Activated CD4-positive, CD25-positive, alpha-beta regulatory T cell treated with anti-CD3 and anti-CD28 coated beads, Interleukin-2, amount 50 U/mL, for 16 hours (primary cell): Measurements from ENCODE around the gene LGALS3BP.
"Not testable (repeated sequence)": the region's sequence is repeated elsewhere in the genome, so short reads cannot be mapped to it uniquely, and the experiment has no call there.

Experiments used
- DNase-seq: peaks from one replicate; pipeline ENCODE4 v3.0.0-alpha.2; 2020; ENCODE audit warnings: low read depth, low spot score

LGALS3BP gene, protein sequence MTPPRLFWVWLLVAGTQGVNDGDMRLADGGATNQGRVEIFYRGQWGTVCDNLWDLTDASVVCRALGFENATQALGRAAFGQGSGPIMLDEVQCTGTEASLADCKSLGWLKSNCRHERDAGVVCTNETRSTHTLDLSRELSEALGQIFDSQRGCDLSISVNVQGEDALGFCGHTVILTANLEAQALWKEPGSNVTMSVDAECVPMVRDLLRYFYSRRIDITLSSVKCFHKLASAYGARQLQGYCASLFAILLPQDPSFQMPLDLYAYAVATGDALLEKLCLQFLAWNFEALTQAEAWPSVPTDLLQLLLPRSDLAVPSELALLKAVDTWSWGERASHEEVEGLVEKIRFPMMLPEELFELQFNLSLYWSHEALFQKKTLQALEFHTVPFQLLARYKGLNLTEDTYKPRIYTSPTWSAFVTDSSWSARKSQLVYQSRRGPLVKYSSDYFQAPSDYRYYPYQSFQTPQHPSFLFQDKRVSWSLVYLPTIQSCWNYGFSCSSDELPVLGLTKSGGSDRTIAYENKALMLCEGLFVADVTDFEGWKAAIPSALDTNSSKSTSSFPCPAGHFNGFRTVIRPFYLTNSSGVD

DNA sequence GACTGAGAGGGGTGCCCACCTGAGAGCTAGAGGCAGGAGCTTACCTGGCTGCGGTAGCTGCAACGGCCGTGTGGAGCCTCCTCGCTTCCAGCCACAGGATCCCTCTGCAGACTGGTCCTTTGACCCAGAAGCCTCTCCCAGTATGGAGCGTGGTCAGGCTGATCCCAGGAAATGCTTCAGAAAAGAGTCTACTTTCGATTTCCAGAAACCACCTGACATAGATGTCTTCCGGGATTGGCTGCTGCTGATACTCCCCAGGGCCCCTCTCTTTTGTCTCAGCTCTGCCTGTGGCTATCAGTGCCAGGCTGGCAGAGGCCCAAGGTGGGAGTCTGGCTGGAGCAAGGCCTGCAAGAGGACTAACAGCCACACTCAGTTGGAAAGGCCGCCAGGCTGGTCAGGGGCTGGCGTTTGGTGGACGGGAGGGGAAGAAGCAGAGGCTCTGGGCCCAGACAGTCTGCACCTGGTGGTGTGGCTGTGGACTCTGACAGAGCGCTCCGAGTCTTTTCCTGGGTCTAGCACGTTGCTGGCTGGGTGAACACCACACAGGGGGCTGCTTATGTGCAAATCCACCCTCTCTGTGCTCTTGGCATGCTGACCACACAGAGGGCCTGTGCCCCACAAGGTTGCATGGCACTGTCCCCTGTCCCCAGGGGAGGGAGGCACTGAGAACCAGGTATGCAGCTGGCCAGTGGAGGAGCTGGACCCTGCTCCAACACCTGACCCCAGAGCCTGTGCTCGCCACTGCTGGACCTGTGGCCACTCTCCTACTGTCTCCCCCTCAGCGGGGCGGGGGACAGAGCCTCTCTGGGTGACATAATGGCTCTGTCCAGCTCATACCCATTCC lies at the start of gene LGALS3BP:
Gene LGALS3BP, minus strand, starts transcription at position 144 of the 844 bp plus-strand sequence. CDS start 2,732 bp downstream, outside the sequence.
- no peak for DNase-seq

DNA sequence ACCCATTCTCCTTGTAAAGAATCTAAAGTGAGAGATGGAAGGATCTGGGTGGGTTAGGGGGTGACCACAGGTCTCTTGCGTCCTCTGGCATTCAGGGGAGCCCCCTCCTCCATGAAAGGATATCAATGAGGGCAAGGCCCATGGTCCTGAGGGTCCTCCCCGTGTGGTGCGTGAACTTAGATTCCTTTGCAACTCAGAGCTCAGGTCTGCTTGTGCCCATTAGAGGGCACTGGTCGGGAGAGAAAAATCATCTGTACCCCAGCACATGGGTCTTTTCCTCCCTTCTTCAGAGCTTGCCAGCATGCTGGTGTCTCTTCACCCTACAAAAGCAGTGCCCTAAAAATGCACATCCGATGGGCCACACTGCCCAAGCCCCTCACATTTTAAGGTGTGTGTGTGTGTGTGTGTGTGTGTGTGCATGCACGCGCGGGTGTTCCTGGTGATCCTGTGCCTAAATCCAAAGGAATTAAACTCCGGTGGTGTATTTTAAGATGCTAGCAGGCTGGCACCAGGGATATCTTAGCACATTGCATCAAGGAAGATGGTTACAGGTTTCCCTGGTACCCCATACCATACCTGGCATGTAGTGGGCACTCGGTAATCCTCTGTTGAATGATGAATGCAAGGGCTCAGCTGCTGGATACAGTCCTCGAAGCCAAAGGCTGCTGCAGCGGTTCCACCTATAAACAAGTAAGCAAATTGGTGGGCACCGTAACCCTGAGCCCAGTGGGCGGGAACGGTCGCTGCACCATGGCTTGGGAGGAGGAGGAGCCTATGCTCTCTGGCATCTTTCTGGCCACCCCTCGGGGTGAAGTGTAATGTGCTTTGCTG lies 49.0 kb upstream of the LGALS3BP start:
- DNase-seq = no peak

DNA sequence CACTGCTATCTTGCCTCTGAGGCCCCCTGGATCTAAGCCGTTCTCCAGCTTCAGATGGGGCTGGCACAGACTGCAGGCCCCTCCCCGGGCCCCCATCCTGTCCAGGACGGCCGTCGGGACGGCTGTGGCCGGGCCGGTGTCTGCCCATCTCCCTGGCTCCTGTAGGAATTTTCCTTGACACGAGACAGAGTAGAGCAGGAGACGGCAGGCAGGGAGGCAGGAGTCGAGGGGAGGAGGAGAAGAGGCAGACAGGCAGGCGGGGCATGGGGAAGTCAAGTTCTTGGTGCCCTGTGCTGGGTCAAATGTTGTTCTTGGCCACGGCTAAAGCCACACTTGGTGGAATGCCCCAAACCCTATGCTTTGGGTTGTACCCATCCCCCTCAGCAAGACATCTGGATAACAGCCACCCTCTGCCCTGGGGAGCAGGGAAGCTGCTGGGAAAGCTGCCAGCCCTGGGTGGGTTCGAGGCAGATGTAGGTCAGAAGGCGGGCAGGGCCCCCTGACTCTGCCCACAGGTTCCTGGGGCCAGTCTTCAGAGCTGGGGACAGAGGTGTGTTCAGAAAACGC lies 48.3 kb upstream of the LGALS3BP start:
- no peak for DNase-seq

DNA sequence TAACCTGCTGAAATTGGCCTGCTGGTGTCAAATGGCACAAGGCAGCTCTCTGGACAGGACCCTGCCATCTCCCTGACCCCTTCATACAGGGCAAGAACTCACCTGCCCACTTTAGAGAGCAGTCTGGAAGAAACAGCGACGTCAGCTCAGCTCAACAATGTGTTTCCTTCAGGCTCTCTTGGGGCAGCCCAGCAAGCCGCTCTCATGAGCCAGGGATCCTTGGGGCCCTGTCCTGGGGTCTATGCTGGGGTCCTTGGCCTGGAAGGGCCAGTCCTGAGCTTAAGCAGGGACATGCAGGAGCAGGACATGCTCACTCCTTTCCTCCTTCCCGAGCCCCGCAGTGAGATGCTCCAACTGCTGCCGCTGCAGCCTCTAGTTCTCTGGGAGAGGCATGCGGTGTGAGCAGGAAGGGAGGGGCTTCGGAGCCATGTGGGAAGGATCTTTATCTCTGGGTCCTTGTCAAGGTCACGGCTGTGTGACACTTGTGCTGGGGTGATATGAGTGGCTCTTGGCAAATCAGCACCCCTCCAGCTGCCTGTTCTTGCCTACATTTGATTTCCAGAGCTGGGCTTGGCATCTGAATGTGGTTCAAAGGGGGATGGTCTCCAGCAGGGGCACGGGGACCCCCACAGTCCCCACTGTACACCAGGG lies 47.7 kb upstream of the LGALS3BP start:
- DNase-seq = no peak

DNA sequence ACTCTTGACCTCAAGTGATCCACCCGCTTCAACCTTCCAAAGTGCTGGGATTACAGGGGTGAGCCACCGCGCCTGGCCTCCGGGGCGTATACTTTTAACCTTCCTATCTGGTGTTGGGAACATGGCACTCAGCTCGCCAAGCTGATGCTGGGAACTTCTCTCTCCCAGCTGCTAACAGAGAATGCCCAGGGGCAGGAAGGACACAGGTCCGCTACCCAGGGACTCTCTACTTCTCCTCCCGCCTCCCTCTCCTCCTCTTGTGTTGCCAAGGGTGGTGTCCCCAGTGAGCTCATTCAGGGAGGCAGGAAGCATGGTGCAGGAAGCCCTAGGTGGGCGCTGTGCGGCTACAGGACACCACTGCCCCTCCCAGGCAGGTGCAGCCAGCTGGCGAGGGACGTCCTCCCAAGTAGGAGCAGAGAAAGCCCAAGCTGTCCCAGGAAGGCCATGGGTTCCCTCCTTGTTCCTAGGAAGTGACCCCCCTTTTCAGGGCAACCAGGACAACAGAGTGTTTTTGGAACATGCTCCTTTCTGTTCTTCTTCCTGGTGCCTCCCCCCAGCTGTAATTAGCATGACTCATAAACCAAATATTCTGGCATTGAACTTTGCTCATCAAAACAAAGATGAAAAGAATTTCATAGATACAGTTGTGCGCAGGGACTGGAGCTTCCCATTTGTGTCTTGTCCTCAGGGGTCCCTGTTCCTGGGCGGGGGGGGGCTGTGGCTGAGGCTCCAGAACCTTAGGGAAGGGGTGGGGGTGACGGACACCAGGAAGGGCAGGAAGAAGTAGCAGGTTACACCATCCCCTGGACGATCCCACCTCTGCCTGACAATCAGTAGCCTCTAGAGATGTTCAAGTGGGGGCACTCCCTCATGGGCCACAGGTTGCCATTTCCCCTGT lies 46.9 kb upstream of the LGALS3BP start:
- no peak for DNase-seq

DNA sequence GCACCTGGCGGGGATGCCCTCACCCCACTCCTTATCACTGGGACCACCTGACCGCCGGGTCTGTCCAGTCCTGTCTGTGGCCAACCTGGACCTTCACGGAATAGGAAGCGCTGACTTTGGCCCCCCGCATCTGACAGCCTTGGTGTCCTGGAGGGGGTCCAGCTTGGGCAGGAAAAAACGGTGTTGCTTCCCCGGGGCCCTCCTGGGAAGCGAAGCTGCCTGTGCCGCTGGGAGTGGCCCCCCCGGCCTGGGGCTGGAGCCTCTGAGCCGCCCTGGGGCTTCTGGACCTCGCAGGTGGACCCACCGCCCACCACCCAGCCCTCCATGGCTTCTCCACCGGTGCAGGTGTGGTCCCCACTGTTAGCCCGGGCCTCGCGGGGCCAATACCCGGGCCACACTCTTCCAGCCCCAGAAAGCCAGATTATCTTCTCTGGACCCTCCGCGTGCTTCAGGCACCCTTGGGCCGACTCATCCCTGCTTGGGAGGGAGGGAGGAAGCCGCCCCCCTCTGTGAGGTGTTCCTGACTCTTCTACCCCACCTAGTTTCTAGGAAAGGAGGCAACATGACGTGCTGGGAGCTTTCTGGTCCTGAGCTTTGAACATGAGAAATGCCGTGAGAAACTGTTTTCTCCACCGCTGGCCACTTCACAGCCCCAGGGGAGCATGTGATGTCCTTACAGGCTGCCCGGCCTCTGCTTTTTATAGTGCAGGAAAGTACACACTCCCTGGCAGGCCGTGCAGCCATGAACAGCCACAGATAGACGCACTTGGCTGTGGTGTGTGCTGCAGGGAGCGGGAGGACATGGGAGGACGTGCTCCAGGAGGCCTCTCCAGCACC lies 45.4 kb upstream of the LGALS3BP start:
- no peak for DNase-seq

DNA sequence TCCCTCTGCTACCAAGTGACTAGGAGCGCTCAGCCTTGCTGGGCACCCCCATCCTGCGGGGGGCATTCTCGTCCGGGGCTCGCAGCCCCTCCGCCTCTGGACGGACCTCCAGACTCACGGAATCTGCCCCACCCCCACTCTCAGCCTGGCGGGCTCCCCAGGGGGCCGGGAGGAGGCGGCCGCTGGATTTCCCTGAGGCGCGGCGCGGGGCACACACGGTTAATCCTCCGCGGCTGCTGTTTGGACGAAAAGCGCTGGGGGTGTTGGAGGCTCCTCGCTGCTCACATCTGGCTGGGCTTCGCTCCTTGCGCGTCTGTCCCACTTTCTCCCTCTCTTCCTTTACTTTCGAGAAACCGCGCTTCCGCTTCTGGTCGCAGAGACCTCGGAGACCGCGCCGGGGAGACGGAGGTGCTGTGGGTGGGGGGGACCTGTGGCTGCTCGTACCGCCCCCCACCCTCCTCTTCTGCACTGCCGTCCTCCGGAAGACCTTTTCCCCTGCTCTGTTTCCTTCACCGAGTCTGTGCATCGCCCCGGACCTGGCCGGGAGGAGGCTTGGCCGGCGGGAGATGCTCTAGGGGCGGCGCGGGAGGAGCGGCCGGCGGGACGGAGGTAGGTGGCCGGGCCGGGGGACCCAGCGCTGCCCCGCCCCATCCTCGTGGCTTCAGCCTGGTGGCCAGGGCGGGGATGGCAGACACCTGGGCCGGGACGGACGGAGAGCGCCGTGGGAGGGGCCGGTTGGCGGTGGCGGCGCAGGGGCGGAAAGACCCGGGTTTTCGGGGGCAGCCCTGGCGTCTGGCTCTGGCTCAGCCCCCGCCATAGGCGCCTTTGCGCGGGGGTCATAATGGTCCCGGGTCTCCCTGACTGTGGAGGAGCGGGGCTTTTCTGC lies 44.4 kb upstream of the LGALS3BP start, which contains the start of gene C1QTNF1:
Gene C1QTNF1, plus strand, starts transcription at position 284 of the 886 bp plus-strand sequence. CDS start 19,800 bp downstream, outside the sequence.
- no peak for DNase-seq

DNA sequence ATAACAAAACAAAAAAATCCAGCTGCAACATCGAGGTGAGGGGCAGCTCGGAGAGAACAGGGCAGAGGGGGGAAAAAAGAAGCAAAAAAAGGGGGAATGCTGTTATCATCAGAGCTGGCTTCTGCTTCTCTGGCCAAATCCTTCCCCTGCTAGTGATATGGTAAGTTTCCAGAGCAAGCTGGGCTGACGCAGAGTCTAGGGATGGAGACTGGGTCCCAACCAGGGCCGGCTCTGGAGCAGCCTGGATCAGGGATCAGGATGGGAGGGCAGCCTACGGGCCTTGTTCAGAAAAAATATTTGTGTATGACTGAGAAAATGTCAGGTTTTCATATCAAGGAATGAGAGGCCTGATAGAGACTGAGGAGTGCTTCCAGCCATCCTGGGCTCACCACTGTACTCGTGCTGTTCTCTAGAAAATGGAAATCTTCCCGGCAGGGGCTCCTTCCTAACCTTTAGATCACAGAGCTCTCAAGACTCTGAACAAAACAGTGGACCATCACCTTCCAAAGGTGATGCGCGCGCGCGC lies 43.5 kb upstream of the LGALS3BP start:
- no peak for DNase-seq

DNA sequence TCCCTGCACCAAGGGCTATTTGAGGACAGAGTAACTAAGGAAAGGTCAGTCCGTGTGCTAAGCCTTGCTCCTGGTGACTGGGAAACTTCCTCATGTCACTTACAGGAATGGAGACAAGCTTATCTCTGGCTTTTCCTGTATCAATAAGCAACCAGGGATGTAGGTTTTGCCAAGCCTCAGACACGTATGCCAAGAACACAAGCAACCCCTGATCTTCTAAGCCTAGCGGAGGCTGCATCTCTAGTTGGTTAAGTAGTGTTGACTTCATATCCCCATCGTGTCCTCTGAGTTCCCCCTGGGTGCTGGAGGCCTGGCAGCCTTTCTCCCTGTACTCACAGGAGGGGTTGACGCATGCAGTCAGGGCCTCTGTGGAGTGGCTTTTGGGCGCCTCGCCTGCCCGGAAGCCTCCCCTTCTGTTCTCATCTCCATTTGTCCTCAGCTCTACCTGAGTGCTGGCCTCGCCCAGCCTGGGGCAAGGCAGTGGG lies 42.8 kb upstream of the LGALS3BP start:
- DNase-seq = no peak

DNA sequence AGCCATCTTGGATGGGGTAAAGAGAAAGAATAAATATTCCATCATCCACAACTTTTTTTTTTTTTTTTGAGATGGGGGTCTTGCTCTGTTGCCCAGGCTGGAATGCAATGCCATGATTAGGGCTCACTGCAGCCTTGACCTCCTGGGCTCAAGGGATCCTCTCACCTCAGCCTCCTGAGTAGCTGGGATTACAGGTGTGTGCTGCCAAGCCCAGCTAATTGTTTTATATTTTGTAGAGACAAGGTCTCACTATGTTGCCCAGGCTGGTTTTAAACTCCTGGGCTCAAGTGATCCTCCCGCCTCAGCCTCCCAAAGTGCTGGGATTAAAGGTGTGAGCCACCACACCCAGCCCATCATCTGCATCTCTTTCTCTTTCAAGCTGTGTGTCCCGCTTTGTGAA lies 42.2 kb upstream of the LGALS3BP start:
- not testable (repeated sequence) for DNase-seq

DNA sequence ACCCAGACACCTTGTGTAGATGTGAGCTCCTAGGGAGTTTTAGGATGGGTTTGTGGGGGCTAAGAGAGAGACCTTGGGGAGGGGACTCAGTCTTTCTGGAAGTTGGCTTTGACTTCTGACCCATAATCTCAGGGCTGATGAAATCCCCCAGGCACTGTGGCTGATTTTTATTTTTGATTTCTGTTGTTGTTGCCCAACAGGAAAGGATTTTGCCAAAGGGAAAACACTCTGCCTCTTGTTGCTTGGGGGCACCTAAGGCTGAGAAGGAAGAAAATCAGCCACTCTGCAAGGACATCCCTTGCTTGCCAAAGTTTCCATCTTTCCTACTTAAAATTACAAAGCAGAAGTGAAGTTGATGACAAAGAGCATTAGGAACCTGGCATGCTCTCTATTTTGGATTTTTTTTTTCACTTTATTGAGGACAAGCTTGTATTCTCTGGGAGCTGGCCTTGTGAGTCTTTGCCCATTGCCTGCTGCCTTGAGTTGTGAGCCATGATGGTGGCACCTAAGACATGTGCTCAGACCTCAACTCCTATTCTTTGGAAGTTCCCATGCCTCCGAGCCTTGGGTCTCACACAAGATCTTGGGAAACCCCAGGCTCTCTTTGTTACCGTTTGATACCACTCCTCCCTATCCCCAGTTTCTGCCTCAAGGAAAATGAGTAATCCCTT lies 41.0 kb upstream of the LGALS3BP start:
- no peak for DNase-seq

DNA sequence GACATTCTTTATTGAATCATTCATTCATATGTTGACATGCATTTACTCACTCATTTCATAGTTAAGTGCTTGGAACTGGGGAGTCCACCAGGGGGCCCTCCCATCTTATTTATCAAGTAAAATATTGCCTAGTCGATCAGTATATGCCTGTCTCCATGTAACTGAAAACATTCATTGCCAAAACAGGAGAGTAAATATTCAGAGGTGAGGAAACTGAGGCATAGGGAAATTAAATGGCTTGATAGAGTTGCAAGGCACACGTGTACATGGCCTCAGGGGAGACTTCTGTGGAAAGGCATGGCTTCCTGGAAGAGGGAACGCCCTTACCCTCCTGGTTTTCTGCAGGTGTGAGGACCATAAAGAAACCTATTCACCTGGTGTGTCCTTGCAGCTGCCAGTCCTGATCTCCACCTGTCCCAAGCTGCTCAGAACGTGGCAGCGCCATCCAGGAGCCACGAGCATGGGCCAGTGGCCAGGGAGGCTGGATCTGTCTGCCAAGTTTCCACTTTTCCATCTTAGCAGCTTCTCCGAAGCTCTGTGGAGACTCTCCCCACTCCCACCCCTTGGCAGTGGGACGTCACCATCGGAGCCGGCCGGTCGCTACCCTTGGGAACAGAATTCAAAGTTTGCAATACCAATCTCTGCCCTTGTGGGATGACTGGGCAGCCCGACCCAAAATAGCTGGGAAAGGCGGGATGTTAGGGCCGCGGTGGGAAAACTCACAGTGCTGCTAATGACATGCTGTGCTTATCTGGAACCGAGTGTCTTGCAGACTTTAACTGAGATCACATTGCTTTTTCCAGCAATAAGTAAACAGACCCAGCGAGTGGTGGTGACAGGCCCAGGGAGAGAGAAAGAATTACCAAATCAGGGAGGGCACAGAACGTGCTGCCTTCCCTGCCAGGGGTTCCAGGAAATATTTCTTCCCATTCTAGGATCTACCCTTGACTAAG lies 40.2 kb upstream of the LGALS3BP start:
- DNase-seq = no peak

DNA sequence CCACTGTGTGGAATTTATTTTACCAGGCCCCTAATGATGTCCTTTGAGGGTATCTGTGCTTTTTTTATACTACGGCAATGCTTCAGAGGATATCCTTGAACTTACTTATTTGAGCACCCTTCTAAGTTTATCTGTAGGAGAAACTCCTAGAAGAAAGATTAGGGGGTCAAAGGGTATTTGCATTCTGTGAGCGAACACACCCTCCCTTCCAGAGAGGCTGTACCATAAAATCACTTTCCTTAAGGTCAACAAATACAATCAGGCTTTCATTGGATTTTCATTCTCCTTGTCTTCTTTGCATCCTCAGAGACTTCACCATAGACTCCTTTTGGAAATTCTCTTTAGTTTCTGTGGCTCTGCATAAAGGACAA lies 39.5 kb upstream of the LGALS3BP start:
- DNase-seq = no peak

DNA sequence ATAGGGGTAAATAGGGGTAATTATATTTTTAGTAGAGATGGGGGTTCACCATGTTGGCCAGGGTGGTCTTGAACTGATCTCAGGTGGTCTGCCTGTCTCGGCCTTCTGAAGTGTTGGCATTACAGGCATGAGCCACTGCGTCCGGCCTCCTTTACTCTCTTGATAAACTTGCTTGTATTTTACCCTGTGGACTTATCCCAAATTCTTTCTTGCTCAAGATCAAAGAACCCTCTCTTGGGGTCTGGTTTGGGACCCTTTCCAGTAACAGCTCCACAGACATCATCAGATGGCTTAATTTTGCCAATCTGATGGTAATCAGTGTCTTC lies 38.6 kb upstream of the LGALS3BP start:
- DNase-seq = no peak

DNA sequence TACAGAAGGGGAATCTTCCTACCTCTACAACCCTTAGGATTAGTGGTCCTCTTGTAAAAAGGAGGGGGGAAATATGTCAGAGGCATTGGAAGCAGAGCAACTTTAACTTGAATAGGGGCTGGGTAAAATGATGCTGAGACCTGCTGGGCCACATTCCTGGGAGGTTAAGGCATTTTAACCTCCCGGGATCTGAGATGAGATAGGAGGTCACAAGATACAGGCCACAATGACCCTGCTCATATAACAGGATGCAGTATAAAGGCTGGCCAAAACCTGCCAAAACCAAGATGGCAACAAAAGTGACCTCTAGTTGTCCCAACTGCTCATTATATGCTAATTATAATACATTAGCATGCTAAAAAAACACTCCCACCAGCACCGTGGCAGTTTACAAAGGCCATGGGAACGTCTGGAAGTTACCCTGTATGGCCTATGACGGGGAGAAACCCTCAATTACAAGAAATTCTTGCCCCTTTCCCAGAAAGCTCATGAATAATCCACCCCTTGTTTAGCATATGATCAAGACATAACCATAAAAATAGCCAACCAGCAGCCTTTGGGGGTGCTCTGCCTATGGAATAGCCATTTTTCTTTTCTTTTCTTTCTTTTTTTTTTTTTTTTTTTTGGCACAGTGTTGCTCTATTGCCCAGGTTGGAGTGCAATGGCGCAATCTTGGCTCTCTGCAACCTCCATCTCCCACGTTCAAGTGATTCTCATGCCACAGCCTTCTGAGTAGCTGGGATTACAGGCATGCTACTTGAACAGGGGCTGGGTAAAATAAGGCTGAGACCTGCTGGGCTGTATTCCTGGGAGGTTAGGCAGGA lies 38.0 kb upstream of the LGALS3BP start:
- no peak for DNase-seq
